Natural killer cell (primary cell): Measurements from ENCODE around the gene RBM19. TPM values are rescaled to one million over a fixed set of nuclear protein-coding genes. Genes with fewer than 3 reads are reported as not detected.

Experiments
- ATAC-seq, 3 donors: fragments of 150-1000 bp in 2 of 3; fragments of 200-7000 bp in 1 of 3; cut with Tn5 transposase; 1 replicate in 1 of 3; 2 replicates in 2 of 3; pipeline ENCODE4 v1.10.0; 2021; ENCODE audit warnings: mild to moderate bottlenecking in 2 of 3, moderate library complexity in 2 of 3
- DNase-seq, 2 donors: peaks; one replicate each; pipeline versions ENCODE4 v3.0.0 to v3.0.0-alpha.2; 2013 to 2021; ENCODE audit warnings: mixed read lengths in 1 of 2
- H3K27ac ChIP-seq: one replicate; pipeline ENCODE4 v1.5.1; 2013; ENCODE audit warnings: mild to moderate bottlenecking, low read length
- H3K27me3 ChIP-seq: one replicate; pipeline ENCODE4 v1.6.1; 2013; ENCODE audit warnings: low read length; ENCODE audit not compliant: control insufficient read depth, insufficient read depth
- H3K36me3 ChIP-seq: one replicate; pipeline ENCODE4 v1.6.1; 2013; ENCODE audit warnings: low read length; ENCODE audit not compliant: control insufficient read depth, insufficient read depth
- H3K4me1 ChIP-seq: one replicate; pipeline ENCODE4 v1.6.1; 2013; ENCODE audit warnings: low read length; ENCODE audit not compliant: control insufficient read depth, insufficient read depth
- H3K4me3 ChIP-seq: one replicate; pipeline ENCODE4 v1.5.1; 2013; ENCODE audit warnings: low read length
- H3K9me3 ChIP-seq: one replicate; pipeline ENCODE4 v1.6.1; 2013; ENCODE audit warnings: low read length; ENCODE audit not compliant: control insufficient read depth, insufficient read depth
- H3K27ac Mint-ChIP-seq, 2 donors: one replicate each; pipeline ENCODE4 v1.8.0; 2022; ENCODE audit warnings: mild to moderate bottlenecking in 2 of 2, mixed read lengths in 2 of 2, moderate library complexity in 1 of 2
- H3K27me3 Mint-ChIP-seq, 2 donors: one replicate each; pipeline ENCODE4 v1.8.0; 2022; ENCODE audit warnings: low read depth in 2 of 2, mixed read lengths in 2 of 2
- H3K36me3 Mint-ChIP-seq: one replicate; pipeline ENCODE4 v1.8.0; 2022; ENCODE audit warnings: mixed read lengths
- H3K4me1 Mint-ChIP-seq, 2 donors: one replicate each; pipeline ENCODE4 v1.8.0; 2022; ENCODE audit warnings: mixed read lengths in 2 of 2
- H3K4me3 Mint-ChIP-seq: one replicate; pipeline ENCODE4 v1.8.0; 2022; ENCODE audit warnings: mild to moderate bottlenecking, moderate library complexity, mixed read lengths
- H3K9me3 Mint-ChIP-seq, 2 donors: one replicate each; pipeline ENCODE4 v1.8.0; 2022; ENCODE audit warnings: mixed read lengths in 2 of 2
- CTCF ChIP-seq: fragments of 200-600 bp; IDR thresholded peaks from one replicate; pipeline ENCODE4 v1.8.0; 2022; ENCODE audit warnings: antibody characterized with exemption
- WGBS: methylation state at CpG from one replicate; pipeline ENCODE4 v1.1.7; 2013; ENCODE audit warnings: missing lambda C conversion rate; ENCODE audit not compliant: insufficient coverage; 5-methylcytosine and 5-hydroxymethylcytosine counted together
- intact Hi-C: fragments of 100-400 bp; cut with micrococcal nuclease; formaldehyde crosslinking; loops from one replicate; pipeline ENCODE4 v1.14.2; 2022
- total RNA-seq, 4 donors: library from RNA; stranded (reverse); fragments of 120-200 nt in 1 of 4; gene quantifications; one replicate each; pipeline versions ENCODE4 v1.2.3 to v1.2.4, GENCODE V29; 2013 to 2022

Gene RBM19
- total RNA-seq, 3 donors from 2014 or later (not counting 1 experiment from before 2014, with no cell fraction given): 49.9 to 70.6 (median 60.9) TPM

DNA sequence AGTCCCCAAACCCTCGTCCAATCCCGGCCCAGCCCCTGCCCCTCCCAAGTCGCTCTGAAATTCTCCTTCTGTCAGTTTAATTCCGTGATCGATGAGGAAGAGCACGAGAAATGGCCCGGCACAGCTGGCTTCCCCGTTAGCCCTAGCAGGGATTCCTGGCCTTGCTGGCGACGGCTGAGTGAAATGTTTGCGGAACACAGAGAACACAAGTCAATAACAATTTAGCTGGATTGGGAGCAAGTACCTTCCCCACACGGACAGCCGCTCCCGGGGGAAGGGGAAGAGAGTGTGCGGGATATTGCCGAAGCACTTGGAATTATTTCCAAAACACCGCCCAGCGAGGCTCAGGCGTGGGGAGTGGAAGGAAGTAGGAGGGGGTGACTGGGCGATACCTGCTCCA is 134.6 kb downstream of the RBM19 start:
- H3K4me1 Mint-ChIP-seq: peaks cover 0 to 4% of the 10 kb centered on the region in 2 donors
- no peaks in the 10 kb centered on the region for H3K27me3 Mint-ChIP-seq
- no peaks in the 10 kb centered on the region for H3K36me3 Mint-ChIP-seq
- H3K4me3 ChIP-seq: no peak overlapping the region
- ATAC-seq (no peak), DNase-seq (no peak)
- TF ChIP-seq CTCF: no peak
- WGBS: 95% methylated on average over 20 of the region's 20 CpGs
- H3K27me3 ChIP-seq: no peaks in the 10 kb centered on the region
- intact Hi-C loops: no loop called here
- no peak overlapping the region for H3K27ac Mint-ChIP-seq
- no peak overlapping the region for H3K27ac ChIP-seq
- H3K4me1 ChIP-seq: no peaks in the 10 kb centered on the region
- H3K9me3 Mint-ChIP-seq: no peaks in the 10 kb centered on the region
- no peak overlapping the region for H3K4me3 Mint-ChIP-seq
- H3K36me3 ChIP-seq: no peaks in the 10 kb centered on the region
- H3K9me3 ChIP-seq: no peaks in the 10 kb centered on the region

- Mint-ChIP-seq H3K4me1 (peaks cover 0 to 8% of the 10 kb centered on the region in 2 donors), H3K36me3 (no peaks in the 10 kb centered on the region), H3K4me3 (no peak overlapping the region), H3K9me3 (no peaks in the 10 kb centered on the region), H3K27ac (no peak overlapping the region), H3K27me3 (no peaks in the 10 kb centered on the region)
- 85% methylated on average over 4 of the region's 4 CpGs for WGBS
- no peaks in the 10 kb centered on the region for H3K27me3 ChIP-seq
- H3K9me3 ChIP-seq: no peaks in the 10 kb centered on the region
- no peaks in the 10 kb centered on the region for H3K36me3 ChIP-seq
- intact Hi-C loops: no loop called here
- no peak for DNase-seq
- no peak for ATAC-seq
- no peak for TF ChIP-seq CTCF
- H3K27ac ChIP-seq: no peak overlapping the region
- H3K4me3 ChIP-seq: no peak overlapping the region
- H3K4me1 ChIP-seq: no peaks in the 10 kb centered on the region
These were observed 135.1 kb downstream of the RBM19 start for GRCh38 chr12:113831016-113831415.

GRCh38 chr12:113829212-113829611 is 136.9 kb downstream of the RBM19 start:
- 95% methylated on average over 9 of the region's 9 CpGs for WGBS
- TF ChIP-seq CTCF: no peak
- Histone ChIP-seq H3K27ac (no peak overlapping the region), H3K27me3 (no peaks in the 10 kb centered on the region), H3K4me1 (no peaks in the 10 kb centered on the region), H3K36me3 (no peaks in the 10 kb centered on the region), H3K9me3 (no peaks in the 10 kb centered on the region), H3K4me3 (no peak overlapping the region)
- Mint-ChIP-seq H3K4me1 (peaks cover 0 to 8% of the 10 kb centered on the region in 2 donors), H3K27ac (no peak overlapping the region), H3K36me3 (no peaks in the 10 kb centered on the region), H3K27me3 (no peaks in the 10 kb centered on the region), H3K4me3 (no peak overlapping the region), H3K9me3 (no peaks in the 10 kb centered on the region)
- intact Hi-C loops: no loop called here
- no peak for DNase-seq
- no peak for ATAC-seq

- Mint-ChIP-seq H3K4me3 (no peak overlapping the region), H3K36me3 (no peaks in the 10 kb centered on the region), H3K27ac (no peak overlapping the region), H3K4me1 (peaks cover 0 to 8% of the 10 kb centered on the region in 2 donors), H3K27me3 (no peaks in the 10 kb centered on the region), H3K9me3 (no peaks in the 10 kb centered on the region)
- no peak for TF ChIP-seq CTCF
- Histone ChIP-seq H3K27ac (no peak overlapping the region), H3K4me1 (no peaks in the 10 kb centered on the region), H3K4me3 (no peak overlapping the region), H3K9me3 (no peaks in the 10 kb centered on the region), H3K36me3 (no peaks in the 10 kb centered on the region), H3K27me3 (no peaks in the 10 kb centered on the region)
- WGBS: 97% methylated on average over 11 of the region's 11 CpGs
- no peak for DNase-seq
- intact Hi-C loops: no loop called here
- no peak for ATAC-seq
These were observed 138.5 kb downstream of the RBM19 start for GRCh38 chr12:113827539-113828114.
